DOHH2 (cell line): ENCODE measurements around the gene KREMEN1.

Source experiments
- H3F3A ChIP-seq: fragments of 200-600 bp; sonication (generic), shearing (Covaris generic); 2 replicates; pipeline ENCODE4 v1.6.0; 2016; ENCODE audit warnings: antibody characterized with exemption, mild to moderate bottlenecking; ENCODE audit not compliant: control insufficient read depth, insufficient read depth
- H3K27ac ChIP-seq: fragments of 200-600 bp; sonication (generic); 2 replicates; pipeline ENCODE4 v1.5.1; 2014; ENCODE audit warnings: low read depth, mild to moderate bottlenecking, low read length, moderate library complexity
- H3K27me3 ChIP-seq: fragments of 200-600 bp; sonication (generic); 2 replicates; pipeline ENCODE4 v1.6.1; 2014; ENCODE audit warnings: mild to moderate bottlenecking, low read length, mixed read lengths; ENCODE audit not compliant: control insufficient read depth
- H3K36me3 ChIP-seq: fragments of 200-600 bp; sonication (generic); 2 replicates; pipeline ENCODE4 v1.6.1; 2014; ENCODE audit warnings: mild to moderate bottlenecking, low read length, moderate library complexity, mixed read lengths; ENCODE audit not compliant: control insufficient read depth
- H3K4me1 ChIP-seq: fragments of 200-600 bp; sonication (generic); 2 replicates; pipeline ENCODE4 v1.6.1; 2014; ENCODE audit warnings: mild to moderate bottlenecking, low read length, mixed read lengths; ENCODE audit not compliant: control insufficient read depth
- H3K4me2 ChIP-seq: fragments of 200-600 bp; sonication (generic); 2 replicates; pipeline ENCODE4 v1.6.0; 2014; ENCODE audit warnings: mild to moderate bottlenecking, low read length, moderate library complexity
- H3K4me3 ChIP-seq: fragments of 200-600 bp; sonication (generic); 2 replicates; pipeline ENCODE4 v1.5.1; 2014; ENCODE audit warnings: mild to moderate bottlenecking, low read length, mixed read lengths
- H3K79me2 ChIP-seq: fragments of 200-600 bp; sonication (generic); 2 replicates; pipeline ENCODE4 v1.6.1; 2014; ENCODE audit warnings: mild to moderate bottlenecking, low read length, mixed read lengths; ENCODE audit not compliant: control insufficient read depth
- H3K9me2 ChIP-seq: fragments of 200-600 bp; sonication (generic); replicated peaks from 2 replicates; pipeline ENCODE4 v1.6.1; 2014; ENCODE audit warnings: mild to moderate bottlenecking, low read length, mixed read lengths; ENCODE audit not compliant: control insufficient read depth
- H3K9me3 ChIP-seq: fragments of 200-600 bp; sonication (generic); 2 replicates; pipeline ENCODE4 v1.6.1; 2014; ENCODE audit warnings: antibody characterized with exemption, low read length, mixed read lengths; ENCODE audit not compliant: control insufficient read depth, insufficient read depth
- H4K20me1 ChIP-seq: fragments of 200-600 bp; sonication (generic); 2 replicates; pipeline ENCODE4 v1.6.0; 2014; ENCODE audit warnings: low read depth, mild to moderate bottlenecking, antibody characterized with exemption, low read length, moderate library complexity; ENCODE audit not compliant: control insufficient read depth, insufficient read depth
- EZH2phosphoT487 ChIP-seq: fragments of 200-600 bp; sonication (generic); IDR thresholded peaks from 2 replicates; pipeline ENCODE4 v1.6.1; 2017; ENCODE audit warnings: borderline replicate concordance, mild to moderate bottlenecking, antibody characterized with exemption, low read length, moderate library complexity, mixed read lengths
- TF ChIP-seq, protein P1 (sequence below): fragments of 200-600 bp; sonication (generic); IDR thresholded peaks from one replicate; pipeline ENCODE4 v1.5.1; 2014; ENCODE audit warnings: antibody characterized with exemption, mild to moderate bottlenecking, low read depth, low read length; ENCODE audit not compliant: poor library complexity, severe bottlenecking

The KREMEN1 gene

DNA sequence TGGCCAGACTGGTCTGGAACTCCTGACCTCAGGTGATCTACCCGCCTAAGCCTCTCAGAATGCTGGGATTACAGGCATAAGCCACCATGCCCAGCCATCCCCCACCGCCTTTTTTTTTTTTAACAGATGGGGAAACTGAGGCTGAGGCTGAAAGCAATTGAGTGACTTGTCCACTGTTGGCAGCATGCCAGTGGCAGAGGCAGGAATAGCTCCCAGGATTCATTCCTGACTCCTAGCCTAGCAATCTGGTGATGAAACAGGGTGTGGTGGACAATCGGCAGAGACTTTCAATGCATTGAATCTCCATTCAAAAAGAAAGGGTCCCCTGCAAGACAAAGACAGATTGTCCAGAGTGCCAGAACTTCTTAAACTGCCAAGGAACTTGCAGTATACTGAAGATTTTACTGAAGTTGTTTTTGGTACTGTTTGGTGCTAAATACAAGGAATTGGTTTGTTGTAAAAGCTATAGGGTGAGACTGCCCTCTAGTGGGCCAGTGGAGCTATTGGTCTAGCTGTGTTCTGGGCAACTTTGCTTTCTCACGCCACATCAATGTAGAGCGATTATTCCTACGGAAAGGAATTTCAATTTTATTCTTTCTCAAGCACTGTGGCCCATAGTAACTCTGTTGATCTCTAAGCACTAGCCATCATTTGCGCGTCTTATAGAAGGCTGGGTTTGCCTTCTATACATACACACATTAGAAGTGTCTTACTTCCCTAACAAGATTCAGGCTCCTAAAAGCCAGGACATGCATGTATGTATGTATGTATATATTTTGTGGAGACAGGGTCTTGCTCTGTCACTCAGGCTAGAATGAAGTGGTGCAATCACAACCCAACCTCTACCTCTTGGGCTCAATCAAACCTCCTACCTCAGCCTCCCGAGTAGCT lies 32.2 kb upstream of the KREMEN1 start:
- Histone ChIP-seq H3F3A (no peaks in the 10 kb centered on the region), H3K9me2 (no peaks in the 10 kb centered on the region), H3K27ac (no peak overlapping the region), H3K27me3 (peaks cover 10% of the 10 kb centered on the region), H3K4me3 (no peak overlapping the region), H3K4me2 (no peak overlapping the region), H3K4me1 (no peaks in the 10 kb centered on the region), H3K9me3 (no peaks in the 10 kb centered on the region), H3K36me3 (no peaks in the 10 kb centered on the region), H4K20me1 (no peaks in the 10 kb centered on the region), H3K79me2 (no peaks in the 10 kb centered on the region)
- no peak for TF ChIP-seq EZH2phosphoT487
- TF ChIP-seq, protein P1, sequence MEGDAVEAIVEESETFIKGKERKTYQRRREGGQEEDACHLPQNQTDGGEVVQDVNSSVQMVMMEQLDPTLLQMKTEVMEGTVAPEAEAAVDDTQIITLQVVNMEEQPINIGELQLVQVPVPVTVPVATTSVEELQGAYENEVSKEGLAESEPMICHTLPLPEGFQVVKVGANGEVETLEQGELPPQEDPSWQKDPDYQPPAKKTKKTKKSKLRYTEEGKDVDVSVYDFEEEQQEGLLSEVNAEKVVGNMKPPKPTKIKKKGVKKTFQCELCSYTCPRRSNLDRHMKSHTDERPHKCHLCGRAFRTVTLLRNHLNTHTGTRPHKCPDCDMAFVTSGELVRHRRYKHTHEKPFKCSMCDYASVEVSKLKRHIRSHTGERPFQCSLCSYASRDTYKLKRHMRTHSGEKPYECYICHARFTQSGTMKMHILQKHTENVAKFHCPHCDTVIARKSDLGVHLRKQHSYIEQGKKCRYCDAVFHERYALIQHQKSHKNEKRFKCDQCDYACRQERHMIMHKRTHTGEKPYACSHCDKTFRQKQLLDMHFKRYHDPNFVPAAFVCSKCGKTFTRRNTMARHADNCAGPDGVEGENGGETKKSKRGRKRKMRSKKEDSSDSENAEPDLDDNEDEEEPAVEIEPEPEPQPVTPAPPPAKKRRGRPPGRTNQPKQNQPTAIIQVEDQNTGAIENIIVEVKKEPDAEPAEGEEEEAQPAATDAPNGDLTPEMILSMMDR = peak; percentile 95

DNA sequence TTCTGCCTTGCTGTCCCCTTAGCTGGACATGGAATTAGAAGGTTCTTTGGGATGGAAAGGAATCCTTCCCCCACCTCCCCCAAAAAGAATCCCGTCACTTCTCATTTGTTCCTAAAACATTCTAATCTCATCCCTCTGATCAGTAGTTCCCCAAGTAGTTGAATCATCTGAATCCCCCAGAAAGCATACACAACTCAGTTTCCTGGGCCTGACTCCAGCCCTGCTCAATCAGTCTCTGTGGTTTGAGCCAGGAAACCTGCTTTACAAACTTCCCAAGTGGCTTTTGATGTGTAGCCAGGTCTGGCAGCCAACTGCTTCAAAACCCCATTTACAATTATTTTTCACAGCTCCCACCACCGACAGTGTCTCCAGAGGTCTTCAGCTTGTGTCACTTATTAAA lies 31.4 kb upstream of the KREMEN1 start:
- no peak for TF ChIP-seq EZH2phosphoT487
- TF ChIP-seq, protein P1 = no peak
- no peak overlapping the region for H3K4me2 ChIP-seq
- no peak overlapping the region for H3K27ac ChIP-seq
- H3F3A ChIP-seq = no peaks in the 10 kb centered on the region
- H3K36me3 ChIP-seq = no peaks in the 10 kb centered on the region
- H3K27me3 ChIP-seq = peaks cover 10% of the 10 kb centered on the region
- no peaks in the 10 kb centered on the region for H3K9me3 ChIP-seq
- no peaks in the 10 kb centered on the region for H3K4me1 ChIP-seq
- H4K20me1 ChIP-seq = no peaks in the 10 kb centered on the region
- no peaks in the 10 kb centered on the region for H3K9me2 ChIP-seq
- H3K4me3 ChIP-seq = no peak overlapping the region
- no peaks in the 10 kb centered on the region for H3K79me2 ChIP-seq

DNA sequence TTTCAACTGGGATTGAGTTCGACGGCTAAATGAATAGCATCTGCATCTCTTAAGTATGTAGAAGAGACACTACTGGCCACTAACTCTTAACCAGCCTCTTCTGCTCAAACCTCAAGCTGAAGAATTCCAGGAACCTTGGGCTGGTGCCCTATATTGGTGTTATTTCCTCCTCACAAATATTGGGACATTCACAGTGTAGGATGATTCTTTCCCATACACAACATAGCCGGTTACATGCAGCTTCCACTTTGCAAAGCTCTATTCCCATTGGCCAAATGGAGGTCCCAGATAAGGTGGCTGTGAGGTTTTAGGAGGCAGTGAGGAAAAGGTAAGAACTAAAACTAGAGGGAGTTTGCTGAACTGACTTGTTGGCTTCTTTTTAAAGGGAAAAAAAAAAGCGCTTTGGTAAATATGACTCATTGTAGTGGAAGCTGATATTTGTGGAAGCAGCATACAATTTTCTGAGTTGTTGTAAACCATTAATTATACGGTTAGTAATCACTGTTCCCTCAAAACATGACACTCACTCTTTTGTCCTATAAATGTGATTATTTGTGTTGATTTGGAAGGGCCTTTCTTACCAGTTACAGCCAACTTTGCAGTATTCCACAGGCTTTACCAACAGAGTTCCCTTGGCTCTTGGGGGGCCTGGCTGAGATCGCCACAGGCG lies 28.8 kb upstream of the KREMEN1 start:
- Histone ChIP-seq H3K9me2 (no peaks in the 10 kb centered on the region), H3K4me3 (no peak overlapping the region), H4K20me1 (no peaks in the 10 kb centered on the region), H3K79me2 (no peaks in the 10 kb centered on the region), H3K27me3 (peaks cover 10% of the 10 kb centered on the region), H3F3A (no peaks in the 10 kb centered on the region), H3K4me1 (no peaks in the 10 kb centered on the region), H3K36me3 (no peaks in the 10 kb centered on the region), H3K9me3 (no peaks in the 10 kb centered on the region), H3K27ac (no peak overlapping the region), H3K4me2 (no peak overlapping the region)
- TF ChIP-seq, protein P1 = no peak
- no peak for TF ChIP-seq EZH2phosphoT487
